ENCODE measurements around the gene COPS4. TPM values are rescaled to one million over a fixed set of nuclear protein-coding genes. Genes with fewer than 3 reads are reported as not detected.
"Not testable (repeated sequence)": the region's sequence is repeated elsewhere in the genome, so short reads cannot be mapped to it uniquely, and the experiment has no call there.

Gene COPS4
- total RNA-seq, 2 donors from 2014 or later, result 1.6 to 12.7 TPM

DNA sequence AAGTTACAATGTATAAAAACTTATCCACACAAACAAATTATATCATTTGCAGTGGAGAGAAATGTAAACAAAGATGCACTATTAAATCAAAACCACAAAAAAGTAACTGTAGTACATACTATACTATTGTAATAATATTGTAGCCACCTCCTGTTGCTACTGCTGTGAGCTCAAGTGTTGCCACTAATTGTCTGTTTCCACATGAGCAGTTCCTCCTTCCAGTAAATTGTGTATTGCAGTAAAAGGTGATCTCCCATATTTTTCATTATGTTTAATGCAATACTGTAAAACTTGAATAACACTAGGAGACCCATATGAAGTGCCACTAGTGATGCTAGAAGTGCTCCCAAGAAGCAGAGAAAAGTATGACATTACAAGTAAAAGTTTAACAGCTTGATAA, 36.1 kb upstream of the COPS4 start:
- Histone ChIP-seq H3K9me3 (no peaks in the 10 kb centered on the region), H3K27ac (no peak overlapping the region), H3K4me1 (no peaks in the 10 kb centered on the region), H3K4me3 (no peak overlapping the region), H3K36me3 (replicated peaks in 1 of 2; ENCODE audit: insufficient read depth in 1 of 2, low read depth in 2 of 2) (no peaks in the 10 kb centered on the region), H3K27me3 (no peaks in the 10 kb centered on the region)
- DNase-seq (no peak), ATAC-seq (no peak)
- TF ChIP-seq POLR2A (IDR thresholded peaks at IDR 0.05) (no peak), CTCF (IDR thresholded peaks at IDR 0.05) (no peak)
- intact Hi-C loops (cut with DNase I), result no loop called here

DNA sequence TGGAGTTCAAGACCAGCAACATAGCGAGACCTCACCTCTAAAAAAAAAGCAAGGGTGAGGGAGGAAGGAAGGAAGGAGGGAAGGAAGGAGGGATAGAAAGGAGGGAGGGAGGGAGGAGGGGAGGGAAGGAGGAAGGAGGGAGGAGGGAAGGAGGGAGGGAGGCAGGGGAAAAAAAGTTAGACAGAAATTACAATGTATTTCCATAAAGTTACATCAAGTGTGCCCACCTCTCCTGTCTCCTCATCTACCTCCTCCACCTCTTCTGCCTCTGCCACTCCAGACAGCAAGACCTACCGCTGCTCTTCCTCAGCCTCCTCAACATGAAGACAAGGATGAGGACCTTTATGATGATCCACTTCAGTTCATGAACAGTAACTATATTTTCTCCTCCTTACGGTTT, 32.7 kb upstream of the COPS4 start:
- WGBS, 2 donors, result 94 to 97% methylated on average over 3 of the region's 3 CpGs
- no peak for TF ChIP-seq POLR2A (IDR thresholded peaks at IDR 0.05)
- TF ChIP-seq CTCF (IDR thresholded peaks at IDR 0.05), result no peak
- no peak for DNase-seq
- H3K27me3 ChIP-seq, result no peaks in the 10 kb centered on the region
- no peak overlapping the region for H3K27ac ChIP-seq
- ATAC-seq, result no peak
- no peaks in the 10 kb centered on the region for H3K9me3 ChIP-seq
- H3K36me3 ChIP-seq (replicated peaks in 1 of 2; ENCODE audit: insufficient read depth in 1 of 2, low read depth in 2 of 2), result no peaks in the 10 kb centered on the region
- H3K4me1 ChIP-seq, result no peaks in the 10 kb centered on the region
- intact Hi-C loops (cut with DNase I), result no loop called here
- no peak overlapping the region for H3K4me3 ChIP-seq

DNA sequence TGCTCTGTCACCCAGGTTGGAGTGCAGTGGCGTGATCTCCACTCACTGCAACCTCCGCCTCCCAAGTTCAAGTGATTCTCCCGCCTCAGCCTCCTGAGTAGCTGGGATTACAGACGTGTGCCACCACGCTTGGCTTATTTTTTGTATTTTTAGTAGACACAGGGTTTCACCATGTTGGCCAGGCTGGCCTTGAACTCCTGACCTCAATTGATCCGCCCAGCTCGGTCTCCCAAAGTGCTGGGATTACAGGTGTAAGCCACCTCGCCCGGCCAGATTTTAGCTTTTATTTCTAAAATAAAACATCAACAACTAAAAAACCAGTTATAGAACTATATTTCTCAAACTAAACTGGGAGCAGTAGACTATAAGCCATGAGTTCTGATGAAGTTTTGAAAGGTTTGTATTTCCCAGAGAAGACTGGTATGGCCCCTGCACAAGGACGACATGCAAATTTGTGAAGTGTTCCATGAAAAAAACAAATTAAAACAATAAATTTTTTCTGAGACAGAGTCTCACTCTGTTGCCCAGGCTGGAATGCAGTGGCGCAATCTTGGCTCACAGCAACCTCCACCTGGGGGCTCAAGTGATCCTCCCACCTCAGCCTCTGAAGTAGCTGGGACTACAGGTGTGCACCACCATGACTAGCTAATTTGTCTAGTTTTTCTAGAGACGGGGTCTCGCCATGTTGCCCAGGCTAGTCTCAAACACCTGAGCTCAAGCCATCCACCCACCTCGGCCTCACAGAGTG, 31.8 kb upstream of the COPS4 start:
- WGBS, 2 donors, result 84 to 86% methylated on average over 14 of the region's 14 CpGs
- H3K36me3 ChIP-seq (replicated peaks in 1 of 2; ENCODE audit: insufficient read depth in 1 of 2, low read depth in 2 of 2); H3K4me3 ChIP-seq; intact Hi-C loops (cut with DNase I); DNase-seq; ATAC-seq; H3K9me3 ChIP-seq; H3K4me1 ChIP-seq; H3K27me3 ChIP-seq; H3K27ac ChIP-seq: not testable (repeated sequence)

- Histone ChIP-seq H3K27ac (peak overlapping the region in 1 of 4 donors; percentile 93), H3K36me3 (replicated peaks in 1 of 2; ENCODE audit: insufficient read depth in 1 of 2, low read depth in 2 of 2) (no peaks in the 10 kb centered on the region), H3K27me3 (no peaks in the 10 kb centered on the region), H3K9me3 (no peaks in the 10 kb centered on the region), H3K4me3 (no peak overlapping the region), H3K4me1 (peaks cover 26% of the 10 kb centered on the region)
- intact Hi-C loops (cut with DNase I), result no loop called here
- 68 to 69% methylated on average over 3 of the region's 3 CpGs for WGBS, 2 donors
- DNase-seq (no peak), ATAC-seq (no peak)
- TF ChIP-seq CTCF (IDR thresholded peaks at IDR 0.05) (no peak), POLR2A (IDR thresholded peaks at IDR 0.05) (no peak)
These were observed 25.5 kb upstream of the COPS4 start for GRCh38 chr4:83009529-83009928.

DNA sequence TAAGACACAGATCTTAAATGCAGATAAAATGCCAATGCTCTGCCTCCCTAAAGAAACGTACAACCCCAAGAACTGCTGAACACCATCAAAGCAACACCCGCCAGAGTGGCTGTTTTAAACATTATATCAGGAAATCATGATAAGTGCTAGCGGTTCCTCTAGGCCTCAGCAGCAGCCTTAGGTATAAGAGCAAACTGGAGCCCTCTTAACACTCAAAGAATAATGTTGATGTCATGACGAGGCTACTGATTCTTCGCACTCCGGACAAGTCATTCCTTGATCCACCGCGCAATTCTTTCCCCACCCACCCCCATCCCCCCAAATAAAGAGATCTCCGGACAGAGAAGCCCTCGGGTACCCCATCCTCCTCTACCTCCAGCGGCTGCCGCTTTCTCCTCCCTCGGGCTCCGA, 24.9 kb upstream of the COPS4 start:
- H3K4me3 ChIP-seq, result peak overlapping the region; percentile 66 to 78
- DNase-seq (no peak), ATAC-seq (no peak)
- no peaks in the 10 kb centered on the region for H3K36me3 ChIP-seq (replicated peaks in 1 of 2; ENCODE audit: insufficient read depth in 1 of 2, low read depth in 2 of 2)
- TF ChIP-seq POLR2A (IDR thresholded peaks at IDR 0.05) (no peak), CTCF (IDR thresholded peaks at IDR 0.05) (no peak)
- intact Hi-C loops (cut with DNase I), result no loop called here
- peaks cover 26% of the 10 kb centered on the region for H3K4me1 ChIP-seq
- peak overlapping the region; percentile 59 to 93 (median 78) for H3K27ac ChIP-seq
- WGBS, 2 donors, result 0% methylated on average over 5 to 14 of the region's 14 CpGs
- H3K27me3 ChIP-seq, result no peaks in the 10 kb centered on the region
- no peaks in the 10 kb centered on the region for H3K9me3 ChIP-seq

Measured in body of pancreas (tissue), 4 donors.